SK-N-SH (cell line): ENCODE measurements around the gene RFX7.

ENCODE experiments used
- EP300 ChIP-seq, 2 experiments: IDR thresholded peaks; 2 replicates each; pipeline versions ENCODE4 v1.4.0 to v1.6.1; 2012; ENCODE audit warnings: borderline replicate concordance in 1 of 2, low read depth in 1 of 2, low read length in 1 of 2
- TAF1 ChIP-seq: IDR thresholded peaks from 2 replicates; pipeline ENCODE4 v1.6.1; 2012; ENCODE audit warnings: low read depth, mild to moderate bottlenecking, low read length, moderate library complexity, borderline replicate concordance
- TF ChIP-seq, protein P1 (sequence below): fragments of 200-600 bp; sonication (generic); IDR thresholded peaks from 2 replicates; pipeline ENCODE4 v1.6.1; 2017; ENCODE audit warnings: antibody characterized with exemption, mild to moderate bottlenecking, moderate library complexity
- TF ChIP-seq, protein P2 (sequence below): fragments of 150-350 bp; IDR thresholded peaks from 2 replicates; pipeline ENCODE4 v1.6.1; 2017; ENCODE audit warnings: antibody characterized with exemption, low read length, low read depth, borderline replicate concordance

DNA sequence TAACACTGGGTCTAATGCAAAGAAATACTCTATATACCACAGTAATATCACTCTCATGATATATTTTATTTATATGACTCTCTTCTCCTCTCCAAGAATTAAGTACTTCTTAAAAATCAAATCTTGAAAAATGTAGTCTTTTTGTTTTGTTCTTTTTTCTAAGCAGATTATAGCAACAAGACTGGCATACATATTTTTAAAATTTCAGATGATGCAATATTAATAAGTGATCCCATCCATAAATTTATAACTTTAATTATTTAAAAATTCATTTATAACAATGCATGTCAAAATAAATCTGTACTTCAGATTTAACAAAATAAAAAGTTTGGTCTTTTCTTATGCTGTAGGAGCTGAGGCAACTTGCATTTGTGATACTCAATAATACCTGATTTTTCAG is 155.3 kb downstream of the RFX7 start:
- TF ChIP-seq, protein P1, sequence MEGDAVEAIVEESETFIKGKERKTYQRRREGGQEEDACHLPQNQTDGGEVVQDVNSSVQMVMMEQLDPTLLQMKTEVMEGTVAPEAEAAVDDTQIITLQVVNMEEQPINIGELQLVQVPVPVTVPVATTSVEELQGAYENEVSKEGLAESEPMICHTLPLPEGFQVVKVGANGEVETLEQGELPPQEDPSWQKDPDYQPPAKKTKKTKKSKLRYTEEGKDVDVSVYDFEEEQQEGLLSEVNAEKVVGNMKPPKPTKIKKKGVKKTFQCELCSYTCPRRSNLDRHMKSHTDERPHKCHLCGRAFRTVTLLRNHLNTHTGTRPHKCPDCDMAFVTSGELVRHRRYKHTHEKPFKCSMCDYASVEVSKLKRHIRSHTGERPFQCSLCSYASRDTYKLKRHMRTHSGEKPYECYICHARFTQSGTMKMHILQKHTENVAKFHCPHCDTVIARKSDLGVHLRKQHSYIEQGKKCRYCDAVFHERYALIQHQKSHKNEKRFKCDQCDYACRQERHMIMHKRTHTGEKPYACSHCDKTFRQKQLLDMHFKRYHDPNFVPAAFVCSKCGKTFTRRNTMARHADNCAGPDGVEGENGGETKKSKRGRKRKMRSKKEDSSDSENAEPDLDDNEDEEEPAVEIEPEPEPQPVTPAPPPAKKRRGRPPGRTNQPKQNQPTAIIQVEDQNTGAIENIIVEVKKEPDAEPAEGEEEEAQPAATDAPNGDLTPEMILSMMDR = no peak
- no peak for TF ChIP-seq TAF1
- no peak for TF ChIP-seq EP300 (IDR thresholded peaks at IDR 0.05; ENCODE audit: borderline replicate concordance in 1 of 2, low read depth in 1 of 2, low read length in 1 of 2)
- TF ChIP-seq, protein P2, sequence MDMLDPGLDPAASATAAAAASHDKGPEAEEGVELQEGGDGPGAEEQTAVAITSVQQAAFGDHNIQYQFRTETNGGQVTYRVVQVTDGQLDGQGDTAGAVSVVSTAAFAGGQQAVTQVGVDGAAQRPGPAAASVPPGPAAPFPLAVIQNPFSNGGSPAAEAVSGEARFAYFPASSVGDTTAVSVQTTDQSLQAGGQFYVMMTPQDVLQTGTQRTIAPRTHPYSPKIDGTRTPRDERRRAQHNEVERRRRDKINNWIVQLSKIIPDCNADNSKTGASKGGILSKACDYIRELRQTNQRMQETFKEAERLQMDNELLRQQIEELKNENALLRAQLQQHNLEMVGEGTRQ = no peak
